K562 (cell line): ENCODE measurements around the gene COX19. TPM values are rescaled to one million over a fixed set of nuclear protein-coding genes. Genes with fewer than 3 reads are reported as not detected.
"Not testable (repeated sequence)": the region's sequence is repeated elsewhere in the genome, so short reads cannot be mapped to it uniquely, and the experiment has no call there.

Experiments
- ATAC-seq: fragments of 200-7000 bp; cut with Tn5 transposase; 3 replicates; pipeline ENCODE4 v1.9.1; 2020; ENCODE audit warnings: moderate library complexity
- BruUV-seq: library from RNA; stranded (reverse); fragments of 400-500 nt; replicated peaks from 2 replicates; lab custom pipeline; 2021; lab: Mats Ljungman, UMichigan
- CTCF ChIA-PET: fragments of 300-600 bp; formaldehyde crosslinking; extraction: SDS; loops from one replicate; lab custom pipeline; 2021; ENCODE audit warnings: low intra/inter-chr PET ratio; lab: Yijun Ruan, JAX
- POLR2A ChIA-PET: fragments of 300-600, 350-650 bp; sonication (Branson Sonifier 250); formaldehyde crosslinking; extraction: SDS; loops from one replicate; lab custom pipeline; 2021; ENCODE audit warnings: antibody characterized with exemption, inconsistent platforms; lab: Yijun Ruan, JAX
- DNase-seq, 4 experiments: peaks; one replicate each; pipeline versions ENCODE4 v3.0.0 to v3.0.0-alpha.2; 2011 to 2018; ENCODE audit warnings: low spot score in 3 of 4, mixed read lengths in 3 of 4; ENCODE audit errors: extremely low read depth in 1 of 4
- FAIRE-seq: peaks from 2 replicates; lab custom pipeline; 2011; peaks lifted over from hg19 to GRCh38; lab: Jason Lieb, UNC
- H2AFZ ChIP-seq: 2 replicates; pipeline ENCODE4 v1.6.0; 2011; ENCODE audit warnings: low read depth, low read length, control low read depth, inconsistent platforms
- H3K27ac ChIP-seq: fragments of 200-600 bp; 3 replicates; pipeline ENCODE4 v1.8.0; 2011; ENCODE audit warnings: low read depth, mild to moderate bottlenecking, control low read depth, inconsistent platforms, low read length, moderate library complexity, mixed read lengths; ENCODE audit errors: extremely low read depth
- H3K27me3 ChIP-seq, 2 experiments: fragments of 300-600 bp in 1 of 2; 2 replicates in 1 of 2; 3 replicates in 1 of 2; pipeline versions ENCODE4 v1.6.0 to v1.8.0; 2011; ENCODE audit warnings: inconsistent platforms in 2 of 2, low read length in 2 of 2, mild to moderate bottlenecking in 1 of 2, mixed read lengths in 1 of 2, moderate library complexity in 1 of 2; ENCODE audit not compliant: control insufficient read depth in 2 of 2, insufficient read depth in 2 of 2
- H3K36me3 ChIP-seq: fragments of 300-600 bp; 3 replicates; pipeline ENCODE4 v1.8.0; 2011; ENCODE audit warnings: mild to moderate bottlenecking, low read length, inconsistent platforms; ENCODE audit not compliant: control insufficient read depth, insufficient read depth
- H3K4me1 ChIP-seq, 2 experiments: fragments of 200-600 bp in 1 of 2; replicated peaks in 1 of 2; 2 replicates in 1 of 2; 3 replicates in 1 of 2; pipeline versions ENCODE4 v1.5.1 to v1.8.0; 2011; ENCODE audit warnings: inconsistent platforms in 2 of 2, low read length in 2 of 2, mild to moderate bottlenecking in 1 of 2, mixed read lengths in 1 of 2, moderate library complexity in 1 of 2; ENCODE audit not compliant: control insufficient read depth in 2 of 2, insufficient read depth in 2 of 2
- H3K4me2 ChIP-seq: 2 replicates; pipeline ENCODE4 v1.6.1; 2011; ENCODE audit warnings: low read length, control low read depth, inconsistent platforms, mixed read lengths; ENCODE audit not compliant: insufficient read depth
- H3K4me3 ChIP-seq: fragments of 200-600 bp; sonication (generic), shearing (Covaris generic); 2 replicates; pipeline ENCODE4 v1.5.1; 2016; ENCODE audit warnings: control low read depth, inconsistent platforms
- H3K79me2 ChIP-seq: fragments of 200-600 bp; 3 replicates; pipeline ENCODE4 v1.8.0; 2011; ENCODE audit warnings: low read length, inconsistent platforms; ENCODE audit not compliant: control insufficient read depth, insufficient read depth
- H3K9ac ChIP-seq, 2 experiments: 2 replicates each; pipeline versions ENCODE4 v1.6.0 to v1.6.1; 2011; ENCODE audit warnings: low read depth in 2 of 2, low read length in 2 of 2, control low read depth in 1 of 2, inconsistent platforms in 1 of 2, mild to moderate bottlenecking in 1 of 2, mixed read lengths in 1 of 2; ENCODE audit not compliant: insufficient read depth in 1 of 2
- H3K9me1 ChIP-seq: one replicate; pipeline ENCODE4 v1.6.0; 2011; ENCODE audit warnings: inconsistent platforms, mild to moderate bottlenecking, low read length, moderate library complexity; ENCODE audit not compliant: control insufficient read depth, insufficient read depth
- H3K9me3 ChIP-seq: replicated peaks from 2 replicates; pipeline ENCODE4 v1.5.1; 2011; ENCODE audit warnings: low read depth, low read length, inconsistent platforms; ENCODE audit not compliant: control insufficient read depth, insufficient read depth
- H4K20me1 ChIP-seq: replicated peaks from 2 replicates; pipeline ENCODE4 v1.6.1; 2011; ENCODE audit warnings: low read length, inconsistent platforms, mixed read lengths; ENCODE audit not compliant: control insufficient read depth, insufficient read depth
- HNRNPL ChIP-seq: fragments of 200-400 bp; formaldehyde crosslinking; IDR thresholded peaks from 2 replicates; pipeline ENCODE4 v1.6.1; 2017; ENCODE audit warnings: low read depth, mild to moderate bottlenecking, low read length
- SAFB ChIP-seq: fragments of 200-400 bp; formaldehyde crosslinking; IDR thresholded peaks from 2 replicates; pipeline ENCODE4 v1.6.1; 2017; ENCODE audit warnings: low read depth, low read length, borderline replicate concordance
- ZBTB17 ChIP-seq: fragments of 450-650 bp; formaldehyde crosslinking; IDR thresholded peaks from 2 replicates; pipeline ENCODE4 v1.4.0; 2020; ENCODE audit warnings: mild to moderate bottlenecking
- WGBS: fragments of 100-300 bp; shearing (Covaris generic); methylation state at CpG from one replicate; pipeline ENCODE4 v1.1.6; 2016; ENCODE audit warnings: low coverage, mixed read lengths; ENCODE audit not compliant: insufficient coverage; ENCODE audit errors: missing lambda C conversion rate; 5-methylcytosine and 5-hydroxymethylcytosine counted together
- in situ Hi-C: fragments of 300-500 bp; cut with MboI; formaldehyde crosslinking; loops from 4 replicates; pipeline ENCODE4 v1.15.0; 2018; ENCODE audit warnings: inconsistent platforms, mixed read lengths
- intact Hi-C: fragments of 100-400 bp; cut with micrococcal nuclease; formaldehyde crosslinking; loops from 2 replicates; pipeline ENCODE4 v1.14.2; 2022
- polyA plus RNA-seq, 8 experiments: library from polyadenylated mRNA; depleted of rRNA in 4 of 8; stranded (reverse) in 5 of 8; unstranded in 3 of 8; fragments of >200 nt; fragmentation: Nextera tagmentation in 2 of 8; fragmentation: Illumina TruSeq in 1 of 8; extraction: Ambion mirVana in 2 of 8; extraction: Trizol in 1 of 8; gene quantifications; 2 replicates each; pipeline versions ENCODE4 v1.2.1 to v1.2.3, GENCODE V29; 2011 to 2014; ENCODE audit warnings: inconsistent platforms in 1 of 8, missing spikeins in 1 of 8
- total RNA-seq, 7 experiments: library from RNA; depleted of rRNA in 6 of 7; stranded (reverse); fragments of >200 nt in 6 of 7; fragmentation: Illumina TruSeq in 2 of 7; extraction: Trizol in 2 of 7; gene quantifications; 2 replicates each; pipeline versions ENCODE4 v1.2.1 to v1.2.3, GENCODE V29; 2011 to 2021; ENCODE audit warnings: low replicate concordance in 1 of 7
- TF ChIP-seq, protein P1 (sequence below), 2 experiments: fragments of 450-650 bp; IDR thresholded peaks; 2 replicates each; pipeline ENCODE4 v1.6.1; 2016
- TF ChIP-seq, protein P2 (sequence below): sonication (generic); formaldehyde crosslinking; IDR thresholded peaks from 2 replicates; pipeline ENCODE4 v1.9.0; 2022; ENCODE audit warnings: mild to moderate bottlenecking, missing genetic modification reagents
- TF ChIP-seq, protein P3 (sequence below): sonication (generic); formaldehyde crosslinking; IDR thresholded peaks from 2 replicates; pipeline ENCODE4 v1.8.1; 2023; ENCODE audit warnings: mild to moderate bottlenecking, missing genetic modification reagents
- TF ChIP-seq, protein P4 (sequence below), 2 experiments: fragments of 450-650 bp; formaldehyde crosslinking in 1 of 2; IDR thresholded peaks; 2 replicates each; pipeline versions ENCODE4 v1.4.0 to v1.6.1; 2014 to 2020; ENCODE audit warnings: mild to moderate bottlenecking in 2 of 2, borderline replicate concordance in 1 of 2, low read depth in 1 of 2

Gene COX19
- total and polyA plus RNA-seq, 9 of the 15 experiments (the other 6 are each of a cell fraction or from before 2014, with no cell fraction given) = 5.2 to 10.5 (median 7.9) TPM

DNA sequence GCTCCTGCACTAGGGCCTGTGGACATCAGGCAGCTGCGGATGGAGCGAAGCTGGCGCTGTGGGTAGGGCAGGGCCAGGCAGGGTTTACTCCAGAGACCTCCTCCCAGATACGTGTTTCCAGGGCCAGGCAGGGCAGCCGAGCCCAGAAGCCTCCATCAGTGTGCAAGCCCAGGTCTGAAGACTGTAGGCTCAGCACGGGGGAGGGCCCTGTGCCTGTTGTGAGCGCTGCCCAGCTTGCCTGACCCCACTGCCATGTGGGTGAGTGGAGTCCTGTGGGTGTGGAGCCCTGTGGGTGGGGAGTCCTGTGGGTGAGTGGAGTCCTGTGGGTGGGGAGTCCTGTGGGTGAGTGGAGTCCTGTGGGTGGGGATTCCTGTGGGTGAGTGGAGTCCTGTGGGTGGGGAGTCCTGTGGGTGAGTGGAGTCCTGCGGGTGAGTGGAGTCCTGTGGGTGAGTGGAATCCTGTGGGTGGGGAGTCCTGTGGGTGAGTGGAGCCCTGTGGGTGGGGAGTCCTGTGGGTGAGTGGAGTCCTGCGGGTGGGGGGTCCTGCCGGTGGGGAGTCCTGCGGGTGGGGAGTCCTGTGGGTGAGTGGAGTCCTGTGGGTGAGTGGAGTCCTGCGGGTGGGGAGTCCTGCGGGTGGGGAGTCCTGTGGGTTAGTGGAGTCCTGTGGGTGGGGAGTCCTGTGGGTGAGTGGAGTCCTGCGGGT is 25.9 kb upstream of the COX19 start:
- H3K9me1 ChIP-seq, BruUV-seq, H3K9me3 ChIP-seq, intact Hi-C loops, H4K20me1 ChIP-seq, H3K9ac ChIP-seq, H3K27me3 ChIP-seq, in situ Hi-C loops, H2AFZ ChIP-seq, H3K79me2 ChIP-seq, CTCF ChIA-PET, H3K27ac ChIP-seq, H3K4me2 ChIP-seq, POLR2A ChIA-PET, FAIRE-seq, H3K4me3 ChIP-seq: not testable (repeated sequence)
- H3K36me3 ChIP-seq = peaks cover 18% of the 10 kb centered on the region; the same call in 1 of the 3 replicates
- peak in 1 of 4 experiments; percentile 22 for DNase-seq
- peak; percentile 72 for ATAC-seq
- TF ChIP-seq, protein P1, sequence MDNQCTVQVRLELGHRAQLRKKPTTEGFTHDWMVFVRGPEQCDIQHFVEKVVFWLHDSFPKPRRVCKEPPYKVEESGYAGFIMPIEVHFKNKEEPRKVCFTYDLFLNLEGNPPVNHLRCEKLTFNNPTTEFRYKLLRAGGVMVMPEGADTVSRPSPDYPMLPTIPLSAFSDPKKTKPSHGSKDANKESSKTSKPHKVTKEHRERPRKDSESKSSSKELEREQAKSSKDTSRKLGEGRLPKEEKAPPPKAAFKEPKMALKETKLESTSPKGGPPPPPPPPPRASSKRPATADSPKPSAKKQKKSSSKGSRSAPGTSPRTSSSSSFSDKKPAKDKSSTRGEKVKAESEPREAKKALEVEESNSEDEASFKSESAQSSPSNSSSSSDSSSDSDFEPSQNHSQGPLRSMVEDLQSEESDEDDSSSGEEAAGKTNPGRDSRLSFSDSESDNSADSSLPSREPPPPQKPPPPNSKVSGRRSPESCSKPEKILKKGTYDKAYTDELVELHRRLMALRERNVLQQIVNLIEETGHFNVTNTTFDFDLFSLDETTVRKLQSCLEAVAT (IDR thresholded peaks at IDR 0.05) = peak in 1 of 2 experiments; percentile 92; a peak in 2 of 4 replicates
- TF ChIP-seq, protein P2, sequence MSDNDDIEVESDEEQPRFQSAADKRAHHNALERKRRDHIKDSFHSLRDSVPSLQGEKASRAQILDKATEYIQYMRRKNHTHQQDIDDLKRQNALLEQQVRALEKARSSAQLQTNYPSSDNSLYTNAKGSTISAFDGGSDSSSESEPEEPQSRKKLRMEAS (CRISPR knock-in tag) = 0 out of 2 replicates have a peak, but pooled peaks have one; percentile 11
- peak; percentile 85; the same call in 1 of the 2 replicates for TF ChIP-seq SAFB
- TF ChIP-seq, protein P3, sequence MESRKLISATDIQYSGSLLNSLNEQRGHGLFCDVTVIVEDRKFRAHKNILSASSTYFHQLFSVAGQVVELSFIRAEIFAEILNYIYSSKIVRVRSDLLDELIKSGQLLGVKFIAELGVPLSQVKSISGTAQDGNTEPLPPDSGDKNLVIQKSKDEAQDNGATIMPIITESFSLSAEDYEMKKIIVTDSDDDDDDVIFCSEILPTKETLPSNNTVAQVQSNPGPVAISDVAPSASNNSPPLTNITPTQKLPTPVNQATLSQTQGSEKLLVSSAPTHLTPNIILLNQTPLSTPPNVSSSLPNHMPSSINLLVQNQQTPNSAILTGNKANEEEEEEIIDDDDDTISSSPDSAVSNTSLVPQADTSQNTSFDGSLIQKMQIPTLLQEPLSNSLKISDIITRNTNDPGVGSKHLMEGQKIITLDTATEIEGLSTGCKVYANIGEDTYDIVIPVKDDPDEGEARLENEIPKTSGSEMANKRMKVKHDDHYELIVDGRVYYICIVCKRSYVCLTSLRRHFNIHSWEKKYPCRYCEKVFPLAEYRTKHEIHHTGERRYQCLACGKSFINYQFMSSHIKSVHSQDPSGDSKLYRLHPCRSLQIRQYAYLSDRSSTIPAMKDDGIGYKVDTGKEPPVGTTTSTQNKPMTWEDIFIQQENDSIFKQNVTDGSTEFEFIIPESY (CRISPR knock-in tag) = peak; percentile 90
- peak; percentile 85 for TF ChIP-seq HNRNPL
- TF ChIP-seq, protein P4, sequence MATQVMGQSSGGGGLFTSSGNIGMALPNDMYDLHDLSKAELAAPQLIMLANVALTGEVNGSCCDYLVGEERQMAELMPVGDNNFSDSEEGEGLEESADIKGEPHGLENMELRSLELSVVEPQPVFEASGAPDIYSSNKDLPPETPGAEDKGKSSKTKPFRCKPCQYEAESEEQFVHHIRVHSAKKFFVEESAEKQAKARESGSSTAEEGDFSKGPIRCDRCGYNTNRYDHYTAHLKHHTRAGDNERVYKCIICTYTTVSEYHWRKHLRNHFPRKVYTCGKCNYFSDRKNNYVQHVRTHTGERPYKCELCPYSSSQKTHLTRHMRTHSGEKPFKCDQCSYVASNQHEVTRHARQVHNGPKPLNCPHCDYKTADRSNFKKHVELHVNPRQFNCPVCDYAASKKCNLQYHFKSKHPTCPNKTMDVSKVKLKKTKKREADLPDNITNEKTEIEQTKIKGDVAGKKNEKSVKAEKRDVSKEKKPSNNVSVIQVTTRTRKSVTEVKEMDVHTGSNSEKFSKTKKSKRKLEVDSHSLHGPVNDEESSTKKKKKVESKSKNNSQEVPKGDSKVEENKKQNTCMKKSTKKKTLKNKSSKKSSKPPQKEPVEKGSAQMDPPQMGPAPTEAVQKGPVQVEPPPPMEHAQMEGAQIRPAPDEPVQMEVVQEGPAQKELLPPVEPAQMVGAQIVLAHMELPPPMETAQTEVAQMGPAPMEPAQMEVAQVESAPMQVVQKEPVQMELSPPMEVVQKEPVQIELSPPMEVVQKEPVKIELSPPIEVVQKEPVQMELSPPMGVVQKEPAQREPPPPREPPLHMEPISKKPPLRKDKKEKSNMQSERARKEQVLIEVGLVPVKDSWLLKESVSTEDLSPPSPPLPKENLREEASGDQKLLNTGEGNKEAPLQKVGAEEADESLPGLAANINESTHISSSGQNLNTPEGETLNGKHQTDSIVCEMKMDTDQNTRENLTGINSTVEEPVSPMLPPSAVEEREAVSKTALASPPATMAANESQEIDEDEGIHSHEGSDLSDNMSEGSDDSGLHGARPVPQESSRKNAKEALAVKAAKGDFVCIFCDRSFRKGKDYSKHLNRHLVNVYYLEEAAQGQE (IDR thresholded peaks at IDR 0.05; ENCODE audit: borderline replicate concordance) = peak; percentile 20; the same call in 1 of the 2 replicates
- TF ChIP-seq, protein P4 (CRISPR knock-in tag; IDR thresholded peaks at IDR 0.05; ENCODE audit: low read depth) = not testable (repeated sequence)
- TF ChIP-seq ZBTB17 (CRISPR knock-in tag) = peak; percentile 96
- H3K4me1 ChIP-seq = peaks cover 0 to 49% of the 10 kb centered on the region in 2 experiments; a peak in 2 of 5 replicates
- WGBS = 78% methylated on average over 5 of the region's 14 CpGs
